ENCODE measurements around the gene PDZK1.

Gene PDZK1

DNA sequence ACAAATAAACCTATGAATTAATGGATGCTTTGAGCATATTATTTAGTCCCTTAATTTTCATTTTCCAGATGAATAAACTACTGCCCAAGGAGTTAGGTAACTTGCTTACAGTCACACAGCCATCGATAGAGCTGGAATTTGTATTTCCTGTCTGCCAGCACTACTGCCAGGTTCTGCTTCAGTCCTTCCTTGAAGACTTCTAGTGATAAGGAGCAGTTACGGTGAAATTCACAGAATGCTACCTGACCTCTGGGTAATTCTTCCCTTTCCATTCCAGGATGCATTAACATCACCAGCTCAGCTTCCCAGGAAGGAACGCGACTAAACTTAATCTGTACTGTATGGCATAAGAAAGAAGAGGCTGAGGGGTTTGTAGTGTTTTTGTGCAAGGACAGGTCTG, 23.3 kb upstream of the PDZK1 start:
- Histone ChIP-seq H3K4me3 (ENCODE audit: low read depth, low read length) (no peak overlapping the region), H3K9me3 (ENCODE audit: control insufficient read depth, insufficient read depth, low read depth, low read length) (no peaks in the 10 kb centered on the region), H3K27ac (ENCODE audit: extremely low read depth, low read depth, low read length) (no peak overlapping the region), H3K4me1 (ENCODE audit: control insufficient read depth, insufficient read depth, low read length) (no peaks in the 10 kb centered on the region), H3K36me3 (ENCODE audit: control insufficient read depth in 2 of 2, insufficient read depth in 1 of 2, low read length in 2 of 2) (no peaks in the 10 kb centered on the region)
- ChIA-PET POLR2A (no interaction called here), CTCF (no interaction called here)
- TF ChIP-seq ZNF658 (tag by site-specific recombination; IDR thresholded peaks at IDR 0.05) (no peak), ZNF585B (tag by site-specific recombination; IDR thresholded peaks at IDR 0.05) (no peak), ZNF157 (tag by site-specific recombination; IDR thresholded peaks at IDR 0.05) (no peak), ZNF529 (tag by site-specific recombination; IDR thresholded peaks at IDR 0.05; ENCODE audit: insufficient replicate concordance) (no peak), ZNF624 (tag by site-specific recombination; IDR thresholded peaks at IDR 0.05) (no peak), REPIN1 (tag by site-specific recombination; IDR thresholded peaks at IDR 0.05; ENCODE audit: low read depth) (no peak), GLI4 (tag by site-specific recombination; IDR thresholded peaks at IDR 0.05) (no peak), ZNF426 (tag by site-specific recombination; IDR thresholded peaks at IDR 0.05) (no peak), ZNF266 (tag by site-specific recombination; IDR thresholded peaks at IDR 0.05; ENCODE audit: low read depth) (no peak)
- TF ChIP-seq, protein P1, sequence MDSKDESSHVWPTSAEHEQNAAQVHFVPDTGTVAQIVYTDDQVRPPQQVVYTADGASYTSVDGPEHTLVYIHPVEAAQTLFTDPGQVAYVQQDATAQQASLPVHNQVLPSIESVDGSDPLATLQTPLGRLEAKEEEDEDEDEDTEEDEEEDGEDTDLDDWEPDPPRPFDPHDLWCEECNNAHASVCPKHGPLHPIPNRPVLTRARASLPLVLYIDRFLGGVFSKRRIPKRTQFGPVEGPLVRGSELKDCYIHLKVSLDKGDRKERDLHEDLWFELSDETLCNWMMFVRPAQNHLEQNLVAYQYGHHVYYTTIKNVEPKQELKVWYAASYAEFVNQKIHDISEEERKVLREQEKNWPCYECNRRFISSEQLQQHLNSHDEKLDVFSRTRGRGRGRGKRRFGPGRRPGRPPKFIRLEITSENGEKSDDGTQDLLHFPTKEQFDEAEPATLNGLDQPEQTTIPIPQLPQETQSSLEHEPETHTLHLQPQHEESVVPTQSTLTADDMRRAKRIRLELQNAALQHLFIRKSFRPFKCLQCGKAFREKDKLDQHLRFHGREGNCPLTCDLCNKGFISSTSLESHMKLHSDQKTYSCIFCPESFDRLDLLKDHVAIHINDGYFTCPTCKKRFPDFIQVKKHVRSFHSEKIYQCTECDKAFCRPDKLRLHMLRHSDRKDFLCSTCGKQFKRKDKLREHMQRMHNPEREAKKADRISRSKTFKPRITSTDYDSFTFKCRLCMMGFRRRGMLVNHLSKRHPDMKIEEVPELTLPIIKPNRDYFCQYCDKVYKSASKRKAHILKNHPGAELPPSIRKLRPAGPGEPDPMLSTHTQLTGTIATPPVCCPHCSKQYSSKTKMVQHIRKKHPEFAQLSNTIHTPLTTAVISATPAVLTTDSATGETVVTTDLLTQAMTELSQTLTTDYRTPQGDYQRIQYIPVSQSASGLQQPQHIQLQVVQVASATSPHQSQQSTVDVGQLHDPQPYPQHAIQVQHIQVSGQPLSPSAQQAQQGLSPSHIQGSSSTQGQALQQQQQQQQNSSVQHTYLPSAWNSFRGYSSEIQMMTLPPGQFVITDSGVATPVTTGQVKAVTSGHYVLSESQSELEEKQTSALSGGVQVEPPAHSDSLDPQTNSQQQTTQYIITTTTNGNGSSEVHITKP (tag by site-specific recombination; IDR thresholded peaks at IDR 0.05), result no peak
- TF ChIP-seq, protein P2, sequence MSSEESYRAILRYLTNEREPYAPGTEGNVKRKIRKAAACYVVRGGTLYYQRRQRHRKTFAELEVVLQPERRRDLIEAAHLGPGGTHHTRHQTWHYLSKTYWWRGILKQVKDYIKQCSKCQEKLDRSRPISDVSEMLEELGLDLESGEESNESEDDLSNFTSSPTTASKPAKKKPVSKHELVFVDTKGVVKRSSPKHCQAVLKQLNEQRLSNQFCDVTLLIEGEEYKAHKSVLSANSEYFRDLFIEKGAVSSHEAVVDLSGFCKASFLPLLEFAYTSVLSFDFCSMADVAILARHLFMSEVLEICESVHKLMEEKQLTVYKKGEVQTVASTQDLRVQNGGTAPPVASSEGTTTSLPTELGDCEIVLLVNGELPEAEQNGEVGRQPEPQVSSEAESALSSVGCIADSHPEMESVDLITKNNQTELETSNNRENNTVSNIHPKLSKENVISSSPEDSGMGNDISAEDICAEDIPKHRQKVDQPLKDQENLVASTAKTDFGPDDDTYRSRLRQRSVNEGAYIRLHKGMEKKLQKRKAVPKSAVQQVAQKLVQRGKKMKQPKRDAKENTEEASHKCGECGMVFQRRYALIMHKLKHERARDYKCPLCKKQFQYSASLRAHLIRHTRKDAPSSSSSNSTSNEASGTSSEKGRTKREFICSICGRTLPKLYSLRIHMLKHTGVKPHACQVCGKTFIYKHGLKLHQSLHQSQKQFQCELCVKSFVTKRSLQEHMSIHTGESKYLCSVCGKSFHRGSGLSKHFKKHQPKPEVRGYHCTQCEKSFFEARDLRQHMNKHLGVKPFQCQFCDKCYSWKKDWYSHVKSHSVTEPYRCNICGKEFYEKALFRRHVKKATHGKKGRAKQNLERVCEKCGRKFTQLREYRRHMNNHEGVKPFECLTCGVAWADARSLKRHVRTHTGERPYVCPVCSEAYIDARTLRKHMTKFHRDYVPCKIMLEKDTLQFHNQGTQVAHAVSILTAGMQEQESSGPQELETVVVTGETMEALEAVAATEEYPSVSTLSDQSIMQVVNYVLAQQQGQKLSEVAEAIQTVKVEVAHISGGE (tag by site-specific recombination; conservative IDR thresholded peaks at IDR 0.05; ENCODE audit: low read depth), result no peak
- TF ChIP-seq, protein P3, sequence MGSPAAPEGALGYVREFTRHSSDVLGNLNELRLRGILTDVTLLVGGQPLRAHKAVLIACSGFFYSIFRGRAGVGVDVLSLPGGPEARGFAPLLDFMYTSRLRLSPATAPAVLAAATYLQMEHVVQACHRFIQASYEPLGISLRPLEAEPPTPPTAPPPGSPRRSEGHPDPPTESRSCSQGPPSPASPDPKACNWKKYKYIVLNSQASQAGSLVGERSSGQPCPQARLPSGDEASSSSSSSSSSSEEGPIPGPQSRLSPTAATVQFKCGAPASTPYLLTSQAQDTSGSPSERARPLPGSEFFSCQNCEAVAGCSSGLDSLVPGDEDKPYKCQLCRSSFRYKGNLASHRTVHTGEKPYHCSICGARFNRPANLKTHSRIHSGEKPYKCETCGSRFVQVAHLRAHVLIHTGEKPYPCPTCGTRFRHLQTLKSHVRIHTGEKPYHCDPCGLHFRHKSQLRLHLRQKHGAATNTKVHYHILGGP (tag by site-specific recombination; IDR thresholded peaks at IDR 0.05), result no peak
- TF ChIP-seq, protein P4, sequence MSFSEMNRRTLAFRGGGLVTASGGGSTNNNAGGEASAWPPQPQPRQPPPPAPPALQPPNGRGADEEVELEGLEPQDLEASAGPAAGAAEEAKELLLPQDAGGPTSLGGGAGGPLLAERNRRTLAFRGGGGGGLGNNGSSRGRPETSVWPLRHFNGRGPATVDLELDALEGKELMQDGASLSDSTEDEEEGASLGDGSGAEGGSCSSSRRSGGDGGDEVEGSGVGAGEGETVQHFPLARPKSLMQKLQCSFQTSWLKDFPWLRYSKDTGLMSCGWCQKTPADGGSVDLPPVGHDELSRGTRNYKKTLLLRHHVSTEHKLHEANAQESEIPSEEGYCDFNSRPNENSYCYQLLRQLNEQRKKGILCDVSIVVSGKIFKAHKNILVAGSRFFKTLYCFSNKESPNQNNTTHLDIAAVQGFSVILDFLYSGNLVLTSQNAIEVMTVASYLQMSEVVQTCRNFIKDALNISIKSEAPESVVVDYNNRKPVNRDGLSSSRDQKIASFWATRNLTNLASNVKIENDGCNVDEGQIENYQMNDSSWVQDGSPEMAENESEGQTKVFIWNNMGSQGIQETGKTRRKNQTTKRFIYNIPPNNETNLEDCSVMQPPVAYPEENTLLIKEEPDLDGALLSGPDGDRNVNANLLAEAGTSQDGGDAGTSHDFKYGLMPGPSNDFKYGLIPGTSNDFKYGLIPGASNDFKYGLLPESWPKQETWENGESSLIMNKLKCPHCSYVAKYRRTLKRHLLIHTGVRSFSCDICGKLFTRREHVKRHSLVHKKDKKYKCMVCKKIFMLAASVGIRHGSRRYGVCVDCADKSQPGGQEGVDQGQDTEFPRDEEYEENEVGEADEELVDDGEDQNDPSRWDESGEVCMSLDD (tag by site-specific recombination; IDR thresholded peaks at IDR 0.05), result no peak
- TF ChIP-seq, protein P5, sequence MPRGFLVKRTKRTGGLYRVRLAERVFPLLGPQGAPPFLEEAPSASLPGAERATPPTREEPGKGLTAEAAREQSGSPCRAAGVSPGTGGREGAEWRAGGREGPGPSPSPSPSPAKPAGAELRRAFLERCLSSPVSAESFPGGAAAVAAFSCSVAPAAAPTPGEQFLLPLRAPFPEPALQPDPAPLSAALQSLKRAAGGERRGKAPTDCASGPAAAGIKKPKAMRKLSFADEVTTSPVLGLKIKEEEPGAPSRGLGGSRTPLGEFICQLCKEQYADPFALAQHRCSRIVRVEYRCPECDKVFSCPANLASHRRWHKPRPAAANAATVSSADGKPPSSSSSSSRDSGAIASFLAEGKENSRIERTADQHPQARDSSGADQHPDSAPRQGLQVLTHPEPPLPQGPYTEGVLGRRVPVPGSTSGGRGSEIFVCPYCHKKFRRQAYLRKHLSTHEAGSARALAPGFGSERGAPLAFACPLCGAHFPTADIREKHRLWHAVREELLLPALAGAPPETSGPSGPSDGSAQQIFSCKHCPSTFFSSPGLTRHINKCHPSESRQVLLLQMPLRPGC (tag by site-specific recombination; IDR thresholded peaks at IDR 0.05), result no peak
- TF ChIP-seq, protein P6, sequence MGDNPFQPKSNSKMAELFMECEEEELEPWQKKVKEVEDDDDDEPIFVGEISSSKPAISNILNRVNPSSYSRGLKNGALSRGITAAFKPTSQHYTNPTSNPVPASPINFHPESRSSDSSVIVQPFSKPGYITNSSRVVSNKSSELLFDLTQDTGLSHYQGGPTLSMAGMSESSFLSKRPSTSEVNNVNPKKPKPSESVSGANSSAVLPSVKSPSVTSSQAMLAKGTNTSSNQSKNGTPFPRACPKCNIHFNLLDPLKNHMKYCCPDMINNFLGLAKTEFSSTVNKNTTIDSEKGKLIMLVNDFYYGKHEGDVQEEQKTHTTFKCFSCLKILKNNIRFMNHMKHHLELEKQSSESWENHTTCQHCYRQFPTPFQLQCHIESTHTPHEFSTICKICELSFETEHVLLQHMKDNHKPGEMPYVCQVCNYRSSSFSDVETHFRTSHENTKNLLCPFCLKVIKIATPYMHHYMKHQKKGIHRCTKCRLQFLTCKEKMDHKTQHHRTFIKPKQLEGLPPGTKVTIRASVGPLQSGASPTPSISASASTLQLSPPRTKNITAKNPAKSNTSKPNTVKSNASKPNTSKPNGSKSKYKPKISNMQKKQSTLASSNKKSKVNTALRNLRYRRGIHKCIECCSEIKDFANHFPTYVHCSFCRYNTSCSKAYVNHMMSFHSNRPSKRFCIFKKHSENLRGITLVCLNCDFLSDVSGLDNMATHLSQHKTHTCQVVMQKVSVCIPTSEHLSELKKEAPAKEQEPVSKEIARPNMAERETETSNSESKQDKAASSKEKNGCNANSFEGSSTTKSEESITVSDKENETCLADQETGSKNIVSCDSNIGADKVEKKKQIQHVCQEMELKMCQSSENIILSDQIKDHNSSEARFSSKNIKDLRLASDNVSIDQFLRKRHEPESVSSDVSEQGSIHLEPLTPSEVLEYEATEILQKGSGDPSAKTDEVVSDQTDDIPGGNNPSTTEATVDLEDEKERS (tag by site-specific recombination; IDR thresholded peaks at IDR 0.05), result no peak
- TF ChIP-seq, protein P7, sequence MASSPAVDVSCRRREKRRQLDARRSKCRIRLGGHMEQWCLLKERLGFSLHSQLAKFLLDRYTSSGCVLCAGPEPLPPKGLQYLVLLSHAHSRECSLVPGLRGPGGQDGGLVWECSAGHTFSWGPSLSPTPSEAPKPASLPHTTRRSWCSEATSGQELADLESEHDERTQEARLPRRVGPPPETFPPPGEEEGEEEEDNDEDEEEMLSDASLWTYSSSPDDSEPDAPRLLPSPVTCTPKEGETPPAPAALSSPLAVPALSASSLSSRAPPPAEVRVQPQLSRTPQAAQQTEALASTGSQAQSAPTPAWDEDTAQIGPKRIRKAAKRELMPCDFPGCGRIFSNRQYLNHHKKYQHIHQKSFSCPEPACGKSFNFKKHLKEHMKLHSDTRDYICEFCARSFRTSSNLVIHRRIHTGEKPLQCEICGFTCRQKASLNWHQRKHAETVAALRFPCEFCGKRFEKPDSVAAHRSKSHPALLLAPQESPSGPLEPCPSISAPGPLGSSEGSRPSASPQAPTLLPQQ (tag by site-specific recombination; IDR thresholded peaks at IDR 0.05), result no peak
- TF ChIP-seq, protein P8, sequence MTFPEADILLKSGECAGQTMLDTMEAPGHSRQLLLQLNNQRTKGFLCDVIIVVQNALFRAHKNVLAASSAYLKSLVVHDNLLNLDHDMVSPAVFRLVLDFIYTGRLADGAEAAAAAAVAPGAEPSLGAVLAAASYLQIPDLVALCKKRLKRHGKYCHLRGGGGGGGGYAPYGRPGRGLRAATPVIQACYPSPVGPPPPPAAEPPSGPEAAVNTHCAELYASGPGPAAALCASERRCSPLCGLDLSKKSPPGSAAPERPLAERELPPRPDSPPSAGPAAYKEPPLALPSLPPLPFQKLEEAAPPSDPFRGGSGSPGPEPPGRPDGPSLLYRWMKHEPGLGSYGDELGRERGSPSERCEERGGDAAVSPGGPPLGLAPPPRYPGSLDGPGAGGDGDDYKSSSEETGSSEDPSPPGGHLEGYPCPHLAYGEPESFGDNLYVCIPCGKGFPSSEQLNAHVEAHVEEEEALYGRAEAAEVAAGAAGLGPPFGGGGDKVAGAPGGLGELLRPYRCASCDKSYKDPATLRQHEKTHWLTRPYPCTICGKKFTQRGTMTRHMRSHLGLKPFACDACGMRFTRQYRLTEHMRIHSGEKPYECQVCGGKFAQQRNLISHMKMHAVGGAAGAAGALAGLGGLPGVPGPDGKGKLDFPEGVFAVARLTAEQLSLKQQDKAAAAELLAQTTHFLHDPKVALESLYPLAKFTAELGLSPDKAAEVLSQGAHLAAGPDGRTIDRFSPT (tag by site-specific recombination; IDR thresholded peaks at IDR 0.05), result no peak
